GM19099 (cell line): ENCODE measurements around the gene GRPR.

Experiments
- POLR2A ChIP-seq: IDR thresholded peaks from 3 replicates; pipeline ENCODE4 v1.6.1; 2011; ENCODE audit warnings: low read depth; ENCODE audit not compliant: insufficient read length; ENCODE audit errors: extremely low read depth

The GRPR gene

GRCh38 chrX:16155581-16156096 is 32.3 kb downstream of the GRPR start:
- TF ChIP-seq POLR2A: no peak

DNA sequence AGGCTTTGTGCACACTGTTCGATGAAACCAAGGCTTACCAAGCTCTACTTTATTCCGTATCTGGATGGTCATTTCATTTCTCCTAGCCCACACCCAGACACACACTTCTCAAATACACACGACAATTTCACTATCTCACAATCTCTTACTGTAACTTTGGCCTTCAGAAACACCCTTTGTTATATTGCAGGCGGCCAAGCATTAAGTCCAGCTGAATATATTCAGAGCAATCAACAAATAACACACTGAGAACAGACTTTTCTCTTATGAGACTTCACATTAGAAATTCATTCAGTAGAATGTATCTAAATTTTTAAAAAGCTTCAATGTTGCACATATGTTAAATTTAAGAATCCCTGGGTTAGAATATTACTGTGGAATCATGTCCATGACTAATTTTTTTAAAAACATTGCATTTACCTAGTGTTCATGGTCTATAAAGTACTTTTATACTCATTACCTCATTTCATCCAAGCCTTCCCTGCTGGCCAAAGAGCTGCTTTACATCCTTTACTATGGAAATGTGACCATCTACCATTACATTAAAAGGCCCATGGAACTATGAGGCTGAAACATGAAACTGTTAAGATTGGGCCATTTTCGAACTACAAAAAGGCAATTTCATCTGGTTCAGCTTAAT is 33.4 kb downstream of the GRPR start:
- no peak for TF ChIP-seq POLR2A

GRCh38 chrX:16160729-16161128 is 37.4 kb downstream of the GRPR start:
- TF ChIP-seq POLR2A: no peak

DNA sequence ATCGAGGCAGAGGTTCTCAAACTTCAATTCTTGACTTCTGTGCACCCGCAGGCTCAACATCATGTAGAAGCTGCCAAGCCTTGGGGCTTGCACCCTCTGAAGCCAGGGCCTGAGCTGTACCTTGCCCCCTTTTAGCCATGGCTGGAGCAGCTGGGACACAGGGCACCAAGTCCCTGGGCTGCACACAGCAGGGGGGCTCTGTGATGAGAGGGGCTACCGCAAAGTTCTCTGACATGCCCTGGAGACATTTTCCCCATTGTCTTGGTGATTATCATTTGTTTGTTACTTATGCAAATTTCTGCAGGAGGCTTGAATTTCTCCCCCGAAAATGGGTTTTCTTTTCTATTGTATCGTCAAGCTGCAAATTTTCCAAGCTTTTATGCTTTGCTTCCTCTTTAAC is 39.0 kb downstream of the GRPR start:
- TF ChIP-seq POLR2A: no peak

DNA sequence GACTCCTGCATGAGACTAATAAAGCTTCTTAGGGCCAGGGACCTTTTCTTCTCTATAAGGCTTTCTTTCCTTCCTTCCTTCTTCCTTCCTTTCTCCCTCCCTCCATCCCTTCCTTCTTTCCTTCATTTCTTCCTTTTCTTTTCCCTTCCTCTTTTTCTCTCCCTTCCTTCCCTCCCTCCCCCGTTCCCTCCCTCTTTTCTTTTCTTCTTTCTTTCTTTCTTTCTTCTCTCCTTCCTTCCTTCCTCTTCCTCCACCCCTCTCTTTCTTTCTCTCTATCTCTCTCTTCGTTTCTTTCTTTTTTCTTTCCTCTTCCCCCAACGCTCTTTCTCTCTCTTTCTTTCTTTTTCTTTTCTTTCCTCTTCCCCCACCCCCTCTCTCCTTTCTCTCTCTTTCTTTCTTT is 41.4 kb downstream of the GRPR start:
- TF ChIP-seq POLR2A: no peak

DNA sequence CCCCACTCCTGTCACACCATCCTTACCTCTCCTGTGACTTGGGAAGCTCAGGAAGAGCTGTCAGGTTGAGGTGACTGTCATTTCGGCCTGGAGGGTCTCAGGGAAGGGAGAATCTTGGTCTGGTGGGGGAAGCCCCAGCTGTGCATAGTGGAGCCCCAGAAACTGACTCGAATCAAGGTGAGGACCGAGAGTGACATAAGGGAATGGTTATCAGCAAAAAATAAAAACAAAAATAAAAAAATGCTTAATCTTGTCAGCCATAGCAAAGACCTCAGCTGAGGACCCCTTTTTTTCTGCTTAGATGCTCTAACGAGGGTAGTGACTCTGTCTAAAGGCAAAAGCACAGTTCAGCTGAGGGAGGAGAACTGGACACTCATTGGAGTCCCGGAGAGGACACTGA is 43.8 kb downstream of the GRPR start, which contains the start of gene MAGEB17:
Gene MAGEB17 (plus strand): TSS at position 301 of the 400 bp plus-strand sequence. CDS start 2,902 bp downstream, outside the sequence.
- TF ChIP-seq POLR2A: no peak

GRCh38 chrX:16171039-16171438 is 47.7 kb downstream of the GRPR start:
- TF ChIP-seq POLR2A: no peak

GRCh38 chrX:16171944-16172343 is 48.6 kb downstream of the GRPR start:
- no peak for TF ChIP-seq POLR2A

GRCh38 chrX:16172391-16172790 is 49.0 kb downstream of the GRPR start:
- no peak for TF ChIP-seq POLR2A

DNA sequence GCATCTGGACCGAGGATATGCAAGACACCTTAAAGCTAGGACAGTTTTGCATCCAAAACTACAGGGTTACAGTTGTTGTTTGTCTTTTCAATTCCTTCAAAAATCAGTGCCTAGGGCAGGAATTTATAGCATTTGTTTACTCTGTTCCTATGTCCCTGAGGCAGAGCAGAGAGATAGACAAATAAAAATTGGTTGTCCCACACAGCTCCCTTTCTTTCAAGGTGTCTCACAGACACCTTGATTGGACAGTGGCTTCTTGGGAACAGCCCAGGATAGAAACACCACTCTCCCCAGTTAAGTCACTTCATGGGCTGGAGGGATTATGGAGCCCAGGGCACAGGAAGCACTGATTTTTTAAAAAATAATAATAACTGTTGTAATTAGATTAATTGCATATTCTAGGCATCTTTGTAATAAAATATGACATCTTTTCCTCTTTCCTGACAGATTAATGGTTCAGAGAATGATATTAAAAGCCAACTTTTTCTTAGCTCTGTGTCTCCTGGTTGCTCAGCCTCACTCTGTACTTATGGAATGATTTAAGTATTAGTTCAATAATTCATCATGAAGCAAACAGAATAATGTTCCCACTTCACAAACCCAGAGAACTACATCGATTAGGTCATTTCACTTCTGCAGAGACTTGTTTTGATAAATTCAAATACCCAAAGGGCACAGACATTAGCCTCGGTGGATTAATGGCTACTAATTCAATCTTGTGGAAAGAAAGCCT is 52.1 kb downstream of the GRPR start:
- TF ChIP-seq POLR2A: no peak

GRCh38 chrX:16177260-16177659 is 53.9 kb downstream of the GRPR start:
- TF ChIP-seq POLR2A: no peak

DNA sequence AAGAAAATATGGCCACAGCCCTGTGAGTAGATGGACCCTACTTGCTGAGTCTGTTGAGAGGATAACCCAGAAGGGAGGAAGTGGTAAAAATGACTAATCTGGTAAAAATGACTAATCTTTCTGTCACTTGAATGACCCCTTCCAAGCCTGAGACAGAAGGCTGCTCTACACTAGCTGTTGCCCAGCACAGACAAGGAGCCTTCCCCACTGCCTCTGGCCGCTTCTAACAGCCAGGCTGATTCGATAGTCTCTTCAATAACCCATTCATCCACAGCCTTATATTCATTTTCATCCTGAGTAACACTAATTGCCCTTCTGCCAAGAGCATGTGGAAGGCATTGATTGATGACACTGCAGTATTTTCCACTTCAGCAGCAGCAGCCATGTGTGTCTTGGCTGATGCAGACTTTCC is 62.4 kb downstream of the GRPR start:
- no peak for TF ChIP-seq POLR2A

DNA sequence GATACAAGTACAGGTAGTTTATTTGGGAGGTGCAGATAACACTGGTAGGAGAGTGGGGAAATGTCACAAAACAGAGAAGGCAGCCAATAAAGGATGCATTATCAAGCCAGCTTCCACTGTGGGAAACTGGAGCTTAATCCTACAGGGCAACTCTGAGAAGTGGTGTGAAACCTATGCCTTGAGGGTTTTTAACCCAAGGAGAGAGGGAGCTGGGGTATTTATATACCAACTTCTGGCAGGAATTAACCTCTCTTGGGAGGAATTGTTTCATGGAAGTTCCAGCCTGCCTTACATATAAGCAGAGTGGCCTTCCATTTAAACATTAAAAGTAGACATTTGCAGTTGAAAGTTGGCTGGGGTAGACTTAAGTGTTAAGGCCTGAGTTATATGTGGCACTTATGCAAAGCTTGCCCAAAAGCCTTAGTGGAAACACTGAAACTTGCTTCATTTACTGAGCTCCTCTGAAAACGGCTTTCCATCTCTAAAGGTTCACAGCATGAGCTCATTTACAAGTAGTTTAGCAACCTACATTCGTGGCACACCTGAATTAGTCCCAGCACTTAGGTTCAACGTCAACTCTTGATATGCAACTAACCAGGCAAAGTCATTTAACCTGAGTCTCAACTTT is 63.1 kb downstream of the GRPR start:
- no peak for TF ChIP-seq POLR2A

DNA sequence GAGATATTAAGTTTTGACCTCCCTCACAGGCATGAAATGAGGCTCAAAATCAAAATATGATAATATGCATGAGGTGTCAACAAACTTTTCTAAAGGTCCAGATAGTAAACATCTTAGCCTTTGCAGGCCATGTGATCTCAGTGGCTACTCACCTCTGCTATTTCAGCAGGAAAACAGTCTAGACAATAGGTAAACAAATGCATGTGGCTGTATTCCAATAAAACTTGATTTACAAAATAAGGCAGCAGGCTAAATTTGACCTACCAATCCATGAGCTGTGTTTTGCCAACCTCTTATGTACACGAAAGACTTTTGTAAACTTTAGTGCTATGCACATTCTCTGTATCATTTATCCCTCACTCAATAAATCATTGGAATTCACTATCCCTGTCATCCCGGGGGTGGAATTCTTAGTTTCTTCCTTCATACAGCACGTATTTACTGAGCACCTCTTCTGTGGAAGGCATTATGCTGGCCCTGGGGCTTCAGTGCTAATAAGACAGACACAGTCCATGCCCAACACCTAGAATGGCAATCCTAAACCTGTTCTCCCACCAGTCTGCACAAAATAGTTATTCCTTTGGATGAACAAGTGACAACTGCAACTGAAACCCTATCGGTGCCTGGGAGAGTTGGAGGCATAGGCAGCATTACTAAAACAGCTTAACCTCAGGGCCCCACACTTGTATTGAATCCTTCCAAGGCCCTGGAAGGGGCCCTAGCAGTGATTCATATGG is 63.8 kb downstream of the GRPR start:
- no peak for TF ChIP-seq POLR2A

GRCh38 chrX:16188687-16189086 is 65.3 kb downstream of the GRPR start:
- no peak for TF ChIP-seq POLR2A
